ENCODE results near the gene RBMS3.

DNA sequence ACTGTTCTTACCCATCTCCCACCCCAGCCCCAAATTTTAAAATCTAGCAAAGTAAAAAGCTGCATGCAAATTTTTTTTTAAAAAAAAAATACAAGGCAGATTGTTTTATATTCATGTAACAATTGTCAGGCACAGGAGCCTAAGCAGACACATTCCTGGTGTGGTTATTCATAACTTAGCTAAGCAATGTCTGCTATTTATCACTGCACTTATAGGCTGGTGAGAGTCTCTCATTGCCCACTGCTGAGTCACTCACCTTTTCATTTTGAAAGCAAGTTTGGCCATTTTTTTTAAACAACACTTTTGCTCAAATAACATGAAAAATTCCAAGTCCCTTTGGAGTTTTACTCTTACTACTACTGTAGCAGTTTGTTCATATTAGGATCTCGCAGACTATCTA, 413.9 kb downstream of the RBMS3 start:
- TF ChIP-seq POLR2A (IDR thresholded peaks at IDR 0.05; ENCODE audit: low read length) (no peak), GATA1 (IDR thresholded peaks at IDR 0.05; ENCODE audit: low read depth, low read length) (no peak)

Measured in erythroblast (primary cell).